Dedifferentiated amniotic fluid mesenchymal stem cell (primary cell): ENCODE data around the gene COCH.

Experiments used
- DNase-seq: peaks from one replicate; pipeline ENCODE4 v3.0.0-alpha.2; 2016; ENCODE audit errors: extremely low spot score

The COCH gene

GRCh38 chr14:30874120-30874998, at the start of gene COCH:
COCH (plus strand) TSS chr14:30874559; CDS start chr14:30874939, 380 bp downstream.
- no peak for DNase-seq

GRCh38 chr14:30826070-30826469, 48.3 kb upstream of the COCH start:
- DNase-seq: no peak

- DNase-seq: no peak
Observed at GRCh38 chr14:30829853-30830252, 44.5 kb upstream of the COCH start.

GRCh38 chr14:30834353-30834752, 40.0 kb upstream of the COCH start:
- DNase-seq: no peak

DNA sequence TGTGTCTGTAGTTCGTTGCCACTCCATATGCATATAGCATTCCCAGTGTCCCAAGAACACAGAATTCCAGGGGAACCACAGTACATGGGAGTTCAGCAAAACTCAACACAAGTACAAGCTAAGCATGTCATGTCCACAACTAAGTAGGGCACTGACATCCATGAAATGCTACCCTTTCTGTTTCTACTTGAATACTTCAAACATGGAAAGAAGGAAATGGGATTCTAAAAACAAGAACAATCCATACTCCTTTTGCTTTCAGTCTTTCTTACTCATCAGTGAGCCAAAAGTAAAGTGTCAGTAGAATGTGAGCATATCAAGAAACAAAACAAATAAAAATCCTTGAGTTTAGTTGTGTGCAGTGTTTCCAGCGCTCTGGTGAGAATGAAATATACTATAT, 36.0 kb upstream of the COCH start:
- DNase-seq: no peak

DNA sequence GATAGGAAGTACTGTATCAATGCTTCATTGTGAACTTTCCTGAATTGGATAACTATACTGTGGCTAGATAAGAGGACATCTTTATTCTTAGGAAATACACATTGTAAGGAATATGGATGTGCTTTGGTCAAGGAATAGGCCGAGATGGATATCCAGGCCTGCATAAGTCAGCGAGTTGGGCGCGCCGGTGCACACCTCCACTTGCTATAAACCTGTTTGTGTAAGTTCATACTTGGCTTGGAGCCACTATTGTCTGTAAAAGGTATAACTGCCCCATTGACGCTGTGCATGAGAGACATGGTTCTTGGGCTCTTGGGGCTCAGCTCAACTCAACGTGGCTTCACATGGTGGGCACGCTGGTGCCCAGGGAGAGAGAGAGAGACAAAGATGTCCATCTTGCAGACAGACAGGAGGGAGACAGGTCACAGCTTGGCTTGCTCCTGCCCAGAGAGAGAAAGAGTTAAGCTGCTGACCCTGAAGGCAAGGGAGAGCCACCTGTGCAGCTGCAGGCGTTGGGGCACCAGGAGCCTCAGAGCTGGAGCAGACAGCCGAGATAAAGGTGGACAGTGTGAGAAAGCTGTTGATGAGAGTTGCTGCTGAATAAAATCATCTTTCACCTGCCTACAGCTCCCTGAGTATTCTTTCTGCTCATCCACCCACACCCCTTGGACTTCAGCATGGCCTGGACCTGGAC, 34.1 kb upstream of the COCH start:
- no peak for DNase-seq

DNA sequence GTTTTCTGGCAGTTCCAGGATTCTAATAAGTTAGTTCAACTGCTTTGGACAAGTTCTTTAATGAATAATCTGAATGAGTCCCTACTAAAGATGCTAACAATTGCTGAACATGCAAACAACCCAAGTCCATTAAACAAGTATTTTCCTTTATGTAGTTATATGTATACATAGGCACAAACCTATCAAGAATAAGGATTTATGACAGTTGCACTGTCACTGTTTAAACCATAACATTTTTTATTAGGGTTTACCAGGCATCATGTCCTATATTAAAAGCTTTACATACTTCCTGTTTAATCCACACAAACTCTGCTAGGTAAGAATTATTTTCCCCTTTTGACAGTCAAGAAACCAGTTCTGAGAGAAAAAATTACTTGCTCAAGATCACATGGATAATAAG, 31.9 kb upstream of the COCH start:
- no peak for DNase-seq

DNA sequence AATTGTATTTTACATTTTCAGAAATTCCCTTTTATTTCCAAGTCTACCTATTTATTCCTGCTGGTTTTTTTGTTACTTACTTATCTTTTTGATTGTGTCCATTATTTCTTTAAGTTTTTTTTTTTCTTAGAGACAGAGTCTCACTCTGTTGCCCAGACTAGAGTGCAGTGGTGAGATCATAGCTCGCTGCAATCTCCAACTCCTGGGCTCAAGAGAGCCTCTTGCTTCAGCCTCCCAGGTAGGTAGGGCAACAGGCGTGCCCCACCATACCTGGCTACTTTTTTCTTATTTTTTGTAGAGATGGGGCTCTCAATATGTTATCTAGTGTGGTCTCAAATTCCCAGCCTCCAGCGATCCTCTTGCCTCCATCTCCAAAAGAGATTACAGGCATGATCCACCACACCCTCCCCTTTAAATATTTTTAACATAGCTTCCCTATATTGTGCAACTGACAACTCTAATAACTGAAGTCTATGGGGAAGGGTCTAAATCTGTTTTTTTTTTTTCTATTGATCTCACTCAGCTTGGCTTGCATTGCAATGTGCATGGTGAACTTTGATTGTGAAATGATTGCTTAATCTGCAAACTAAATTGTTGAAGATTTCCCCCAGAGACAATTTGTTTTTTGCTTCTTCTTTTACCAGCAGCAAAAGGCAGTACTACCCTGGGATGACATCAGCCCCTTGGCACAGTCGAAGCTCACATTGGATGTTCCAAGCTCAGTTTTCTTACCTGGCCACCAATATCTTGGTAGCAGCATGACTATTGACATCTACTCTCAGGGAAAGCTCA, 25.7 kb upstream of the COCH start:
- DNase-seq: no peak

- no peak for DNase-seq
Observed at GRCh38 chr14:30849354-30849753, 25.0 kb upstream of the COCH start.

DNA sequence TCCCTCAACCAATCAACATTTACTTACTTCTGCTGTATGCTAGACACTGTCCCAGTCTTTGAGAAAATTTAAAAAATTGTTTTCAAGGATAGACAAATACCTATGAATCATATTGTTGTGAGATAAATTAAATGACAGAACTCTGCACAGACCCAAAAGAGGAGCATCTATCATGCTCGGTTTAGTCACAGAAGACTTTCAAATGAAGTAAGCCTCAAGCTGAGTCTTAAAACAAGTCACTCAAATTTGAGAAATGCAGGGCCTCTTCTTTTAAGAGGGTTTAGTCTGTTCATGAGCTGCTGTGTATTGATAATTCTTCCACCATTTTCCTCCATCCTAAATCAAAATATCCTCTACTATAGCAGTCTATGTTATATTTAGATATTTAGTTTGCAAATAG, 24.4 kb upstream of the COCH start:
- DNase-seq: no peak

- DNase-seq: no peak
Observed at GRCh38 chr14:30853946-30854345, 20.4 kb upstream of the COCH start.

DNA sequence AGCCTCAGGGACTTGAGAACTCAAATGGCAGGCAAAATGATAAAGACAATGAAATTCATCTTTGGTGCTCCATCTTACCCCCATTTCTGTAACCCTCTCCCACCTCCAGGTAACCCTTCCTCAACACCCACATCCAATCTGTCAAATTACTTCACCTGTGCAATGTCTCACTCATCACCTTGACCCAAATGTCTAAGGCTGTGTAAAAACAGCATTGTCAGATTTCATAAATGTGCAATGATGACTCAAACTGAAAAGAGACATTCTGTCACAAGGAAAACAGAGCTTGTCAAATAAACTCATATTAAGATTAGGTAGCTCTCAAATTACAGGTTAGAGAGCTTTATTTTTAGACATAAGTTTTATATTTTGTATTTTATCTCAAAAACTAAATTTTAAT, 19.9 kb upstream of the COCH start:
- DNase-seq: no peak

- DNase-seq: no peak
Observed at GRCh38 chr14:30855345-30856037, 18.9 kb upstream of the COCH start.

DNA sequence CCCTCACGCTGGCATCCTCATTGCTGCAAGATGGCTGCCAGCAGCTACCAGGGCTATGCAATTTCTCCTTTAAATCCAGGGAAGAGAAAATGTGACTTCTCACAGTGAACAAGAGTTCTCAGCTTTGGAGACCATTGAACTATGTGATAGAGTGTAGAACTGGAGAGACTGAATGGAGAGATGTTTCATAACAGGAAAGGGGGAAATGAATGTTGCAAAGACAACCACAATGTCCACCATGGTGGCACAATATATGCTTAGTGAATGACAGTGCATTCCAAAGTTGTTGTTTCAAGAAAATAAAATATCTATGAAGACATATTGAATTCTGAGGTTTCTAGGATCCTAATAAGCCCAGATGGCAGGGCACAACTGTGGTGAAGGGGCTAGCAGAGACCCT, 13.2 kb upstream of the COCH start:
- DNase-seq: no peak

DNA sequence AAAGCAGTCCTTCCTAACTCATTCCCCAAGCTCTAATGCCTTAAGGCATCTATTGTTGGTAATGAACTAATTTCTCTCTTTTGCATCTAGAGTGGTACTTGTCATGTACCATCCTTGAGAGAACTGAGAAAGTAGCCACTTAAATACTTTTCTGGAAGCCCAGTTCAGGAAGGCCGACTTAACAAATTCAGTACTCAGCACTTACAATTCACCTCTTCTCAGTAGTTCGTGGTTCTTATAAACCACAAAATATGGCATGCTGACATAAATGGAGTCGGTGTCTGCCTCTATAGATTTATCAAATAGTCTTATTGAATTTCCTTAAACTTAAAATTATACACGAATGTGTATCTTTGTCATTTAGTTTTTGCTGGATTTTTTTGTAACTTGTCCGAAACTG, 9.4 kb upstream of the COCH start:
- DNase-seq: no peak

DNA sequence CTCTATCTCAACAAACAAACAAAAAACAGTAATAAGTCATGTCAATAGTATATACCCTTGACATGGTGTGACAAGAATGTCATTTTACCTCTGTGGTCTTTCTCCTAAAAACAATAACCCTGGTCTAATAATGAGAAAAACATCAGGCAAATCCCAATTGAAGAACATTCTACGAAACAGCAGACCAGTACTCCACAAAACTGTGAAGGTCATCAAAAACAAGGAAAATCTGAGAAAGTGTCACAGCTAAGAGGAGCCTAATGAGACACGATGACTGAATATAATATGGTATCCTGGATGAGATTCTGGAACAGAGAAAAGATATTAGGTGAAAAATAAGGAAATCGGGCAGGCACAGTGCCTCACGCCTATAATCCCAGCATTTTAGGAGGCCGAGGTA, 5.6 kb upstream of the COCH start:
- no peak for DNase-seq

- no peak for DNase-seq
Observed at GRCh38 chr14:30869551-30870155, 4.7 kb upstream of the COCH start.

DNA sequence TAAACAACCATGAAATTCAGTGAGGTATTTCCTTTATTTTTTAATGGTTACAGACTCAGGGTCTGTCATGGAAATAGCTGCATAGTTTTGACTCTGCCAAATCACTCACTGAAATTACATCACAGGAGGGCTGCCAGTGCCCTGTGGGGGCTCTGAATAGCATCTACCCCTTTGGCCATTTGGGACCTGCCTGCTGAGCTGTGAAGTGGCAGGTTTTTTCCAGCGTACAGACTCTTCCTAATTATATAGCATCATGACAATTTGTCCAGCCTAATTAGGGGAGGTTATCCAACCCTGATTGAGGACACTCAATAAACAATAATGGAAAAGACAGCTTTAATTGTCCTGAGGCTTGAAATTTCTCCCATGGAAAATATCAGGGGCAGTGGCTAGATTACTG, 1.8 kb upstream of the COCH start:
- DNase-seq: no peak

GRCh38 chr14:30873308-30874119, 845 bp upstream of the COCH start:
- DNase-seq: no peak

- no peak for DNase-seq
Observed at GRCh38 chr14:30874999-30875787, 834 bp downstream of the COCH start.
